Measurements from ENCODE around the gene CCNY.

DNA sequence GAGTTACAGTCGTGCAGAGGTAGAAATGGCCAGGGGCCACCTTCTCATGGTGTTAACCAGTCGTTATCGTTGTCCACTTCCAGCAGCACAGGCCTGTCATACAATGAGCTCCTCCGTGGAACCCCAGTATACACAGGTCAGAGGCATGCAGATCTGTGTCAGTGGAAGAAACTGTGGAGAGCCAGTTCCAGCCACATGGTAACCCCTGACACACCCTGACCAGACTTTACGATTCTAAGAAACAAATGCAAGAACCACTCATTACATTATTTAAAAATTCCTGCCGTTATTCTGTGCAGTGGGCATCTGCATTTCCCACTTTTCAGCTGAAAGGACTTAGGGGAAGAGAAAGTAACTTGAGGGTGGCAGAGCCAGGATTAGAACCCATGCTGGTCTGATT lies 245.3 kb downstream of the CCNY start:
- TF ChIP-seq, protein P1, sequence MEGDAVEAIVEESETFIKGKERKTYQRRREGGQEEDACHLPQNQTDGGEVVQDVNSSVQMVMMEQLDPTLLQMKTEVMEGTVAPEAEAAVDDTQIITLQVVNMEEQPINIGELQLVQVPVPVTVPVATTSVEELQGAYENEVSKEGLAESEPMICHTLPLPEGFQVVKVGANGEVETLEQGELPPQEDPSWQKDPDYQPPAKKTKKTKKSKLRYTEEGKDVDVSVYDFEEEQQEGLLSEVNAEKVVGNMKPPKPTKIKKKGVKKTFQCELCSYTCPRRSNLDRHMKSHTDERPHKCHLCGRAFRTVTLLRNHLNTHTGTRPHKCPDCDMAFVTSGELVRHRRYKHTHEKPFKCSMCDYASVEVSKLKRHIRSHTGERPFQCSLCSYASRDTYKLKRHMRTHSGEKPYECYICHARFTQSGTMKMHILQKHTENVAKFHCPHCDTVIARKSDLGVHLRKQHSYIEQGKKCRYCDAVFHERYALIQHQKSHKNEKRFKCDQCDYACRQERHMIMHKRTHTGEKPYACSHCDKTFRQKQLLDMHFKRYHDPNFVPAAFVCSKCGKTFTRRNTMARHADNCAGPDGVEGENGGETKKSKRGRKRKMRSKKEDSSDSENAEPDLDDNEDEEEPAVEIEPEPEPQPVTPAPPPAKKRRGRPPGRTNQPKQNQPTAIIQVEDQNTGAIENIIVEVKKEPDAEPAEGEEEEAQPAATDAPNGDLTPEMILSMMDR (conservative IDR thresholded peaks at IDR 0.05; ENCODE audit: low read depth, low read length): no peak
- TF ChIP-seq POLR2A (IDR thresholded peaks at IDR 0.05; ENCODE audit: low read depth, low read length): no peak
